Stomach smooth muscle (tissue), 2 donors: ENCODE results near the gene PDC.

Experiments used
- H3K27ac ChIP-seq: one replicate; pipeline ENCODE4 v1.7.0; 2013; ENCODE audit warnings: mild to moderate bottlenecking, low read length, inconsistent platforms
- H3K27me3 ChIP-seq, 2 donors: one replicate each; pipeline ENCODE4 v1.7.0; 2013; ENCODE audit warnings: low read length in 2 of 2; ENCODE audit not compliant: insufficient read depth in 2 of 2, control insufficient read depth in 1 of 2
- H3K36me3 ChIP-seq, 2 donors: one replicate each; pipeline ENCODE4 v1.7.0; 2013; ENCODE audit warnings: low read length in 2 of 2; ENCODE audit not compliant: control insufficient read depth in 2 of 2, insufficient read depth in 2 of 2
- H3K4me1 ChIP-seq: one replicate; pipeline ENCODE4 v1.7.0; 2013; ENCODE audit warnings: low read length; ENCODE audit not compliant: control insufficient read depth, insufficient read depth
- H3K4me3 ChIP-seq, 2 donors: one replicate each; pipeline ENCODE4 v1.7.0; 2013; ENCODE audit warnings: low read length in 2 of 2
- H3K9ac ChIP-seq, 2 donors: one replicate each; pipeline ENCODE4 v1.7.0; 2013; ENCODE audit warnings: low read length in 2 of 2, mild to moderate bottlenecking in 1 of 2
- H3K9me3 ChIP-seq, 2 donors: one replicate each; pipeline ENCODE4 v1.7.0; 2013; ENCODE audit warnings: low read length in 2 of 2; ENCODE audit not compliant: control insufficient read depth in 2 of 2
- donor health status: healthy.
- donor health status: Pancreatic carcinoma.

Gene PDC

GRCh38 chr1:186461014-186461413, at the start of gene PDC:
TSS of gene PDC (minus strand) at chr1:186461114. CDS start at chr1:186449459, 11,655 bp downstream.
- Histone ChIP-seq H3K9me3 (no peaks in the 10 kb centered on the region), H3K36me3 (no peaks in the 10 kb centered on the region), H3K4me1 (no peaks in the 10 kb centered on the region), H3K27me3 (no peaks in the 10 kb centered on the region), H3K4me3 (no peak within 1 kb of the TSS), H3K27ac (no peak within 1 kb of the TSS), H3K9ac (no peak within 1 kb of the TSS)

GRCh38 chr1:186503190-186503589, 42.3 kb upstream of the PDC start:
- no peak overlapping the region for H3K9ac ChIP-seq
- H3K4me1 ChIP-seq = no peaks in the 10 kb centered on the region
- no peak overlapping the region for H3K27ac ChIP-seq
- H3K36me3 ChIP-seq = no peaks in the 10 kb centered on the region
- H3K27me3 ChIP-seq = no peaks in the 10 kb centered on the region
- H3K9me3 ChIP-seq = no peaks in the 10 kb centered on the region
- no peak overlapping the region for H3K4me3 ChIP-seq

GRCh38 chr1:186502087-186502486, 41.2 kb upstream of the PDC start:
- Histone ChIP-seq H3K36me3 (no peaks in the 10 kb centered on the region), H3K27ac (no peak overlapping the region)

GRCh38 chr1:186500804-186501203, 39.9 kb upstream of the PDC start:
- Histone ChIP-seq H3K27ac (no peak overlapping the region), H3K27me3 (no peaks in the 10 kb centered on the region), H3K4me1 (no peaks in the 10 kb centered on the region), H3K4me3 (no peak overlapping the region), H3K9ac (no peak overlapping the region), H3K36me3 (no peaks in the 10 kb centered on the region), H3K9me3 (no peaks in the 10 kb centered on the region)

More at GRCh38 chr1:186502087-186502486, 41.2 kb upstream of the PDC start:
- Histone ChIP-seq H3K4me3 (no peak overlapping the region), H3K27me3 (no peaks in the 10 kb centered on the region), H3K9ac (no peak overlapping the region), H3K4me1 (no peaks in the 10 kb centered on the region), H3K9me3 (no peaks in the 10 kb centered on the region)

GRCh38 chr1:186499571-186499970, 38.7 kb upstream of the PDC start:
- no peak overlapping the region for H3K9ac ChIP-seq
- no peaks in the 10 kb centered on the region for H3K9me3 ChIP-seq
- H3K4me1 ChIP-seq = no peaks in the 10 kb centered on the region
- H3K4me3 ChIP-seq = no peak overlapping the region
- no peaks in the 10 kb centered on the region for H3K36me3 ChIP-seq
- H3K27me3 ChIP-seq = no peaks in the 10 kb centered on the region
- H3K27ac ChIP-seq = no peak overlapping the region

GRCh38 chr1:186498695-186499389, 37.9 kb upstream of the PDC start:
- H3K9me3 ChIP-seq = no peaks in the 10 kb centered on the region
- no peak overlapping the region for H3K27ac ChIP-seq
- no peaks in the 10 kb centered on the region for H3K27me3 ChIP-seq
- H3K9ac ChIP-seq = no peak overlapping the region
- no peaks in the 10 kb centered on the region for H3K4me1 ChIP-seq
- no peaks in the 10 kb centered on the region for H3K36me3 ChIP-seq
- no peak overlapping the region for H3K4me3 ChIP-seq

- no peaks in the 10 kb centered on the region for H3K27me3 ChIP-seq
- no peaks in the 10 kb centered on the region for H3K4me1 ChIP-seq
- no peak overlapping the region for H3K9ac ChIP-seq
- no peak overlapping the region for H3K27ac ChIP-seq
- no peaks in the 10 kb centered on the region for H3K9me3 ChIP-seq
- no peaks in the 10 kb centered on the region for H3K36me3 ChIP-seq
- H3K4me3 ChIP-seq = no peak overlapping the region
These were observed 37.2 kb upstream of the PDC start for GRCh38 chr1:186498071-186498470.

- Histone ChIP-seq H3K4me3 (no peak overlapping the region), H3K27ac (no peak overlapping the region), H3K4me1 (no peaks in the 10 kb centered on the region), H3K36me3 (no peaks in the 10 kb centered on the region), H3K9ac (no peak overlapping the region), H3K9me3 (no peaks in the 10 kb centered on the region), H3K27me3 (no peaks in the 10 kb centered on the region)
These were observed 36.7 kb upstream of the PDC start for GRCh38 chr1:186497651-186498050.

- H3K27ac ChIP-seq = no peak overlapping the region
- H3K9ac ChIP-seq = no peak overlapping the region
- H3K4me3 ChIP-seq = no peak overlapping the region
- H3K36me3 ChIP-seq = no peaks in the 10 kb centered on the region
- no peaks in the 10 kb centered on the region for H3K27me3 ChIP-seq
- no peaks in the 10 kb centered on the region for H3K4me1 ChIP-seq
- H3K9me3 ChIP-seq = no peaks in the 10 kb centered on the region
These were observed 35.4 kb upstream of the PDC start for GRCh38 chr1:186496171-186496851.

GRCh38 chr1:186494832-186495271, 33.9 kb upstream of the PDC start:
- Histone ChIP-seq H3K27ac (no peak overlapping the region), H3K4me1 (no peaks in the 10 kb centered on the region), H3K9me3 (no peaks in the 10 kb centered on the region), H3K36me3 (no peaks in the 10 kb centered on the region), H3K9ac (no peak overlapping the region), H3K4me3 (no peak overlapping the region), H3K27me3 (no peaks in the 10 kb centered on the region)
